HG02678 (cell line): ENCODE measurements around the gene TNIK.

ENCODE experiments used
- ATAC-seq: cut with Tn5 transposase; IDR thresholded peaks from one replicate; pipeline ENCODE4 v1.9.1; 2021; ENCODE audit warnings: mild to moderate bottlenecking, moderate library complexity; ENCODE audit not compliant: unreplicated experiment

The TNIK gene

GRCh38 chr3:171115667-171116066 lies 344.5 kb downstream of the TNIK start:
- no peak for ATAC-seq

- ATAC-seq, result no peak
These were observed 346.5 kb downstream of the TNIK start for GRCh38 chr3:171113716-171114115.

GRCh38 chr3:171110715-171111114 lies 349.5 kb downstream of the TNIK start:
- no peak for ATAC-seq

- no peak for ATAC-seq
These were observed 352.1 kb downstream of the TNIK start for GRCh38 chr3:171108066-171108465.

- ATAC-seq, result no peak
These were observed 357.0 kb downstream of the TNIK start for GRCh38 chr3:171103185-171103584.

- ATAC-seq, result no peak
These were observed 358.1 kb downstream of the TNIK start for GRCh38 chr3:171101982-171102641.

- no peak for ATAC-seq
These were observed 360.3 kb downstream of the TNIK start for GRCh38 chr3:171099911-171100310.

- ATAC-seq, result peak; percentile 84
These were observed 365.1 kb downstream of the TNIK start for GRCh38 chr3:171095063-171095462.

GRCh38 chr3:171094411-171094810 lies 365.8 kb downstream of the TNIK start:
- no peak for ATAC-seq

- ATAC-seq, result no peak
These were observed 366.7 kb downstream of the TNIK start for GRCh38 chr3:171093462-171093861.

- no peak for ATAC-seq
These were observed 367.7 kb downstream of the TNIK start for GRCh38 chr3:171092467-171092911.

GRCh38 chr3:171090321-171090720 lies 369.9 kb downstream of the TNIK start:
- no peak for ATAC-seq

- ATAC-seq, result no peak
These were observed 371.0 kb downstream of the TNIK start for GRCh38 chr3:171088964-171089754.

- ATAC-seq, result no peak
These were observed 371.7 kb downstream of the TNIK start for GRCh38 chr3:171088496-171088895.

GRCh38 chr3:171086914-171087313 lies 373.3 kb downstream of the TNIK start:
- ATAC-seq, result no peak

- ATAC-seq, result no peak
These were observed 382.9 kb downstream of the TNIK start for GRCh38 chr3:171077261-171077660.

- no peak for ATAC-seq
These were observed 387.8 kb downstream of the TNIK start for GRCh38 chr3:171072432-171072831.

GRCh38 chr3:171068658-171069057 lies 391.5 kb downstream of the TNIK start:
- no peak for ATAC-seq

GRCh38 chr3:171066206-171066605 lies 394.0 kb downstream of the TNIK start:
- ATAC-seq, result no peak

- no peak for ATAC-seq
These were observed 394.5 kb downstream of the TNIK start for GRCh38 chr3:171065732-171066131.

GRCh38 chr3:171064461-171064860 lies 395.7 kb downstream of the TNIK start:
- no peak for ATAC-seq

GRCh38 chr3:171061749-171062148 lies 398.5 kb downstream of the TNIK start:
- no peak for ATAC-seq
